Measurements from ENCODE around the gene CCNF. TPM values are rescaled to one million over a fixed set of nuclear protein-coding genes. Genes with fewer than 3 reads are reported as not detected.
A peak's percentile ranks its signal among the peaks of the same experiment; 100 is the strongest.

CCNF gene
- total and polyA plus RNA-seq, 9 of the 15 experiments (the other 6 are each of a cell fraction or from before 2014, with no cell fraction given) = 4.1 to 70.1 (median 29.5) TPM

GRCh38 chr16:2459647-2460390 lies 30.6 kb downstream of the CCNF start, which contains the start of gene TEDC2 (continued):
- TF ChIP-seq POLR2G (IDR thresholded peaks at IDR 0.05; ENCODE audit: low read depth, low read length) = peak; percentile 88
- TF ChIP-seq, protein P1, sequence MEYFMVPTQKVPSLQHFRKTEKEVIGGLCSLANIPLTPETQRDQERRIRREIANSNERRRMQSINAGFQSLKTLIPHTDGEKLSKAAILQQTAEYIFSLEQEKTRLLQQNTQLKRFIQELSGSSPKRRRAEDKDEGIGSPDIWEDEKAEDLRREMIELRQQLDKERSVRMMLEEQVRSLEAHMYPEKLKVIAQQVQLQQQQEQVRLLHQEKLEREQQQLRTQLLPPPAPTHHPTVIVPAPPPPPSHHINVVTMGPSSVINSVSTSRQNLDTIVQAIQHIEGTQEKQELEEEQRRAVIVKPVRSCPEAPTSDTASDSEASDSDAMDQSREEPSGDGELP (CRISPR knock-in tag; IDR thresholded peaks at IDR 0.05; ENCODE audit: borderline replicate concordance) = peak; percentile 63
- TF ChIP-seq PPARD (CRISPR knock-in tag; IDR thresholded peaks at IDR 0.05) = no peak
- TF ChIP-seq SMARCE1 (IDR thresholded peaks at IDR 0.05) = 0 out of 2 replicates have a peak, but pooled peaks have one; percentile 18
- TF ChIP-seq, protein P2, sequence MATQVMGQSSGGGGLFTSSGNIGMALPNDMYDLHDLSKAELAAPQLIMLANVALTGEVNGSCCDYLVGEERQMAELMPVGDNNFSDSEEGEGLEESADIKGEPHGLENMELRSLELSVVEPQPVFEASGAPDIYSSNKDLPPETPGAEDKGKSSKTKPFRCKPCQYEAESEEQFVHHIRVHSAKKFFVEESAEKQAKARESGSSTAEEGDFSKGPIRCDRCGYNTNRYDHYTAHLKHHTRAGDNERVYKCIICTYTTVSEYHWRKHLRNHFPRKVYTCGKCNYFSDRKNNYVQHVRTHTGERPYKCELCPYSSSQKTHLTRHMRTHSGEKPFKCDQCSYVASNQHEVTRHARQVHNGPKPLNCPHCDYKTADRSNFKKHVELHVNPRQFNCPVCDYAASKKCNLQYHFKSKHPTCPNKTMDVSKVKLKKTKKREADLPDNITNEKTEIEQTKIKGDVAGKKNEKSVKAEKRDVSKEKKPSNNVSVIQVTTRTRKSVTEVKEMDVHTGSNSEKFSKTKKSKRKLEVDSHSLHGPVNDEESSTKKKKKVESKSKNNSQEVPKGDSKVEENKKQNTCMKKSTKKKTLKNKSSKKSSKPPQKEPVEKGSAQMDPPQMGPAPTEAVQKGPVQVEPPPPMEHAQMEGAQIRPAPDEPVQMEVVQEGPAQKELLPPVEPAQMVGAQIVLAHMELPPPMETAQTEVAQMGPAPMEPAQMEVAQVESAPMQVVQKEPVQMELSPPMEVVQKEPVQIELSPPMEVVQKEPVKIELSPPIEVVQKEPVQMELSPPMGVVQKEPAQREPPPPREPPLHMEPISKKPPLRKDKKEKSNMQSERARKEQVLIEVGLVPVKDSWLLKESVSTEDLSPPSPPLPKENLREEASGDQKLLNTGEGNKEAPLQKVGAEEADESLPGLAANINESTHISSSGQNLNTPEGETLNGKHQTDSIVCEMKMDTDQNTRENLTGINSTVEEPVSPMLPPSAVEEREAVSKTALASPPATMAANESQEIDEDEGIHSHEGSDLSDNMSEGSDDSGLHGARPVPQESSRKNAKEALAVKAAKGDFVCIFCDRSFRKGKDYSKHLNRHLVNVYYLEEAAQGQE (IDR thresholded peaks at IDR 0.05; ENCODE audit: borderline replicate concordance) = peak; percentile 88
- TF ChIP-seq, protein P2 (CRISPR knock-in tag; IDR thresholded peaks at IDR 0.05; ENCODE audit: low read depth) = no peak
- 0 out of 2 replicates have a peak, but pooled peaks have one; percentile 39 for TF ChIP-seq E2F1 (CRISPR knock-in tag; IDR thresholded peaks at IDR 0.05)
- TF ChIP-seq MITF (IDR thresholded peaks at IDR 0.05) = 0 out of 2 replicates have a peak, but pooled peaks have one; percentile 3
- TF ChIP-seq CTCF (IDR thresholded peaks at IDR 0.05 in 2 of 3, conservative IDR thresholded peaks at IDR 0.05 in 1 of 3; ENCODE audit: insufficient read depth in 2 of 3, low read depth in 1 of 3, low read length in 3 of 3) = 0 out of 6 replicates have a peak, but pooled peaks of 1 of the 3 experiments have one; percentile 5
- 0 out of 2 replicates have a peak, but pooled peaks have one; percentile 19 for TF ChIP-seq TOE1 (IDR thresholded peaks at IDR 0.05; ENCODE audit: borderline replicate concordance)
- TF ChIP-seq TOE1 (CRISPR knock-in tag; IDR thresholded peaks at IDR 0.05; ENCODE audit: borderline replicate concordance, low read depth) = no peak
- 0 out of 2 replicates have a peak, but pooled peaks have one; percentile 57 for TF ChIP-seq NR3C1 (CRISPR knock-in tag; IDR thresholded peaks at IDR 0.05)

Data from K562 (cell line).